ENCODE results near the gene TRIM54.

TRIM54 gene

DNA sequence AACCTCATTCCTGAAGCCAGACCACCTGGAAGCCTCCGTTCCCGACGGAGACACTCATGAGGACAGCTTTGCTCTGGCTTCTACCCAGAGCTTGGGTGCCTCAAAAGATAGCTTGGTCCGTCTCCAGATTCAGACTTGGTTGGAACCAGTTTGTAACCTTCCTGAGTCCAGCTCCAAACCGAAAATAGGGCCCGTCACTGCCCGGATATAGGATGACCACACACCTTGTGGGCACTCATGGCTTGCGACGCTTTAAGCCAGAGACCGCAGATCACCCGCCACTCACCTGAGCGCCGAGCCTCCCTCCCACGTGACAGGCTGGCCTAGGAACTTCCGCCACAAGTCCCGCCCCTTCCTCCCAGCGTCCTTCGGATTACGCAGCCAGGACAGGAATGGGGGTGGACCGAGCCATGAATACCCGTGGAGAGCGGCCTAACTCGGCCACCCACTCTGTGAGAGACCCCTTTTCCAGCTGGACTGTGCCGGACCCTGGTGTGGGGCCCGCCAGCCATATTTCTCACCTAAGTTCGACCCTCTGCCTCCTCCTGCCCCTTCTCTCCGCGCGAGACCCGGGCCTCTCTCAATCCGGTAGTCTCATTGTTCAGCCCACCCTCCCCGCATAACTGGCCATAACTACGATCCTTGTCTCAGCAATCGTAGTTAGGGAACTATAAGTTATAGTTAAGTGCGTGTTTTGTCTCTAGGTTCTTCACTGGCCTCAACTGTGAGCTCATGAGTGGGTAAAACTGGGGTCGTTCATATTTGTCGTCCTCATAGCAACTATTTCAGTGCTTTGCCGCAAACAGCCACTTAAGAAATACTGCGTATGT is 40.8 kb downstream of the TRIM54 start, which contains the start of gene MPV17 (continued):
- no peak for TF ChIP-seq ZNF140 (tag by site-specific recombination; IDR thresholded peaks at IDR 0.05)
- TF ChIP-seq ZBTB17 (tag by site-specific recombination; IDR thresholded peaks at IDR 0.05): peak; percentile 98
- TF ChIP-seq KLF7 (tag by site-specific recombination; IDR thresholded peaks at IDR 0.05; ENCODE audit: borderline replicate concordance): no peak
- TF ChIP-seq OSR2 (tag by site-specific recombination; IDR thresholded peaks at IDR 0.05): no peak
- no peak for TF ChIP-seq ZNF184 (tag by site-specific recombination; IDR thresholded peaks at IDR 0.05)
- TF ChIP-seq ZBTB21 (tag by site-specific recombination; IDR thresholded peaks at IDR 0.05): 0 out of 2 replicates have a peak, but pooled peaks have one; percentile 15
- TF ChIP-seq KLF8 (tag by site-specific recombination; IDR thresholded peaks at IDR 0.05): peak; percentile 53
- peak; percentile 79 for TF ChIP-seq SP2 (tag by site-specific recombination; IDR thresholded peaks at IDR 0.05)
- TF ChIP-seq ZNF544 (tag by site-specific recombination; IDR thresholded peaks at IDR 0.05): no peak
- no peak for TF ChIP-seq BCL11B (tag by site-specific recombination; IDR thresholded peaks at IDR 0.05; ENCODE audit: low read depth)
- TF ChIP-seq, protein P1, sequence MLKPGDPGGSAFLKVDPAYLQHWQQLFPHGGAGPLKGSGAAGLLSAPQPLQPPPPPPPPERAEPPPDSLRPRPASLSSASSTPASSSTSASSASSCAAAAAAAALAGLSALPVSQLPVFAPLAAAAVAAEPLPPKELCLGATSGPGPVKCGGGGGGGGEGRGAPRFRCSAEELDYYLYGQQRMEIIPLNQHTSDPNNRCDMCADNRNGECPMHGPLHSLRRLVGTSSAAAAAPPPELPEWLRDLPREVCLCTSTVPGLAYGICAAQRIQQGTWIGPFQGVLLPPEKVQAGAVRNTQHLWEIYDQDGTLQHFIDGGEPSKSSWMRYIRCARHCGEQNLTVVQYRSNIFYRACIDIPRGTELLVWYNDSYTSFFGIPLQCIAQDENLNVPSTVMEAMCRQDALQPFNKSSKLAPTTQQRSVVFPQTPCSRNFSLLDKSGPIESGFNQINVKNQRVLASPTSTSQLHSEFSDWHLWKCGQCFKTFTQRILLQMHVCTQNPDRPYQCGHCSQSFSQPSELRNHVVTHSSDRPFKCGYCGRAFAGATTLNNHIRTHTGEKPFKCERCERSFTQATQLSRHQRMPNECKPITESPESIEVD (tag by site-specific recombination; IDR thresholded peaks at IDR 0.05): no peak
- TF ChIP-seq, protein P2, sequence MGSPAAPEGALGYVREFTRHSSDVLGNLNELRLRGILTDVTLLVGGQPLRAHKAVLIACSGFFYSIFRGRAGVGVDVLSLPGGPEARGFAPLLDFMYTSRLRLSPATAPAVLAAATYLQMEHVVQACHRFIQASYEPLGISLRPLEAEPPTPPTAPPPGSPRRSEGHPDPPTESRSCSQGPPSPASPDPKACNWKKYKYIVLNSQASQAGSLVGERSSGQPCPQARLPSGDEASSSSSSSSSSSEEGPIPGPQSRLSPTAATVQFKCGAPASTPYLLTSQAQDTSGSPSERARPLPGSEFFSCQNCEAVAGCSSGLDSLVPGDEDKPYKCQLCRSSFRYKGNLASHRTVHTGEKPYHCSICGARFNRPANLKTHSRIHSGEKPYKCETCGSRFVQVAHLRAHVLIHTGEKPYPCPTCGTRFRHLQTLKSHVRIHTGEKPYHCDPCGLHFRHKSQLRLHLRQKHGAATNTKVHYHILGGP (tag by site-specific recombination; IDR thresholded peaks at IDR 0.05): no peak

DNA sequence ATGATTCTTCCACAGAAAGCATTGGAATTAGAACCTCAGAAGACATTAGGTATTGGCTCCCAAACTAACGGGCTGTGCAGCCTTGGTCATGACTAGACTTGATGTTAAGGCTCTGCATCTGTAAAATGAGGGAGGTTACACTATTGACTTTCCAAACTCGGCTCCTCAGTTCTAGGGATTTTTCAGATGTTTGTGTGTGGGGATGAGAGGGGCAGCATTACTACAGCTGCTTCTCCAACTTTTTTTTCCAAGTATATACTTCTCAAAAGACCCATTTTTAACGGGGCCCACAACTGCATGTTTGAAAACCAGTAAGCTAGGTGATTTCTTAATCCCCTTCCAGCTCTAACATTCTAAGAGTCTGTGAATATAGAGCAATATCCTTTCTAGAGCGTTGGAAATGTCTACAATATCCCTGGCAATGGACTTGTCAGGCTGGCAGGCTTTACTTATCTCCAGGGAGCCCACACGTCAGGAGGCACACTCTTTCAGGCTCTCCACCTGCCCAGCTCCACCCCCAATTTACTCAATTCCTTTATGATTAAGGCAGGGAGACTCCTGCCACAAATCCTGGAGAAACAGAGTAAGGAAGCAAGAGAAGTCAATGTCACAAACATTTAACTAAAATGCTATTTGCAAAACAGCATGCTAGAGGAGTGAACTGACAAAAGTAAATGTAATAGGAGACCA is 41.5 kb downstream of the TRIM54 start:
- peaks cover 6% of the 10 kb centered on the region; the same call in 1 of the 2 replicates for H3K4me1 ChIP-seq (ENCODE audit: control insufficient read depth, insufficient read depth, low read length)
- TF ChIP-seq ZBTB17 (tag by site-specific recombination; IDR thresholded peaks at IDR 0.05) (no peak), ZNF544 (tag by site-specific recombination; IDR thresholded peaks at IDR 0.05) (no peak), ZBTB8A (tag by site-specific recombination; IDR thresholded peaks at IDR 0.05) (no peak), ZNF768 (tag by site-specific recombination; IDR thresholded peaks at IDR 0.05) (no peak)
- TF ChIP-seq, protein P3, sequence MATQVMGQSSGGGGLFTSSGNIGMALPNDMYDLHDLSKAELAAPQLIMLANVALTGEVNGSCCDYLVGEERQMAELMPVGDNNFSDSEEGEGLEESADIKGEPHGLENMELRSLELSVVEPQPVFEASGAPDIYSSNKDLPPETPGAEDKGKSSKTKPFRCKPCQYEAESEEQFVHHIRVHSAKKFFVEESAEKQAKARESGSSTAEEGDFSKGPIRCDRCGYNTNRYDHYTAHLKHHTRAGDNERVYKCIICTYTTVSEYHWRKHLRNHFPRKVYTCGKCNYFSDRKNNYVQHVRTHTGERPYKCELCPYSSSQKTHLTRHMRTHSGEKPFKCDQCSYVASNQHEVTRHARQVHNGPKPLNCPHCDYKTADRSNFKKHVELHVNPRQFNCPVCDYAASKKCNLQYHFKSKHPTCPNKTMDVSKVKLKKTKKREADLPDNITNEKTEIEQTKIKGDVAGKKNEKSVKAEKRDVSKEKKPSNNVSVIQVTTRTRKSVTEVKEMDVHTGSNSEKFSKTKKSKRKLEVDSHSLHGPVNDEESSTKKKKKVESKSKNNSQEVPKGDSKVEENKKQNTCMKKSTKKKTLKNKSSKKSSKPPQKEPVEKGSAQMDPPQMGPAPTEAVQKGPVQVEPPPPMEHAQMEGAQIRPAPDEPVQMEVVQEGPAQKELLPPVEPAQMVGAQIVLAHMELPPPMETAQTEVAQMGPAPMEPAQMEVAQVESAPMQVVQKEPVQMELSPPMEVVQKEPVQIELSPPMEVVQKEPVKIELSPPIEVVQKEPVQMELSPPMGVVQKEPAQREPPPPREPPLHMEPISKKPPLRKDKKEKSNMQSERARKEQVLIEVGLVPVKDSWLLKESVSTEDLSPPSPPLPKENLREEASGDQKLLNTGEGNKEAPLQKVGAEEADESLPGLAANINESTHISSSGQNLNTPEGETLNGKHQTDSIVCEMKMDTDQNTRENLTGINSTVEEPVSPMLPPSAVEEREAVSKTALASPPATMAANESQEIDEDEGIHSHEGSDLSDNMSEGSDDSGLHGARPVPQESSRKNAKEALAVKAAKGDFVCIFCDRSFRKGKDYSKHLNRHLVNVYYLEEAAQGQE (tag by site-specific recombination; IDR thresholded peaks at IDR 0.05): no peak
- TF ChIP-seq, protein P4, sequence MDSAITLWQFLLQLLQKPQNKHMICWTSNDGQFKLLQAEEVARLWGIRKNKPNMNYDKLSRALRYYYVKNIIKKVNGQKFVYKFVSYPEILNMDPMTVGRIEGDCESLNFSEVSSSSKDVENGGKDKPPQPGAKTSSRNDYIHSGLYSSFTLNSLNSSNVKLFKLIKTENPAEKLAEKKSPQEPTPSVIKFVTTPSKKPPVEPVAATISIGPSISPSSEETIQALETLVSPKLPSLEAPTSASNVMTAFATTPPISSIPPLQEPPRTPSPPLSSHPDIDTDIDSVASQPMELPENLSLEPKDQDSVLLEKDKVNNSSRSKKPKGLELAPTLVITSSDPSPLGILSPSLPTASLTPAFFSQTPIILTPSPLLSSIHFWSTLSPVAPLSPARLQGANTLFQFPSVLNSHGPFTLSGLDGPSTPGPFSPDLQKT (IDR thresholded peaks at IDR 0.05; ENCODE audit: borderline replicate concordance, low read depth, low read length): no peak
- TF ChIP-seq, protein P5, sequence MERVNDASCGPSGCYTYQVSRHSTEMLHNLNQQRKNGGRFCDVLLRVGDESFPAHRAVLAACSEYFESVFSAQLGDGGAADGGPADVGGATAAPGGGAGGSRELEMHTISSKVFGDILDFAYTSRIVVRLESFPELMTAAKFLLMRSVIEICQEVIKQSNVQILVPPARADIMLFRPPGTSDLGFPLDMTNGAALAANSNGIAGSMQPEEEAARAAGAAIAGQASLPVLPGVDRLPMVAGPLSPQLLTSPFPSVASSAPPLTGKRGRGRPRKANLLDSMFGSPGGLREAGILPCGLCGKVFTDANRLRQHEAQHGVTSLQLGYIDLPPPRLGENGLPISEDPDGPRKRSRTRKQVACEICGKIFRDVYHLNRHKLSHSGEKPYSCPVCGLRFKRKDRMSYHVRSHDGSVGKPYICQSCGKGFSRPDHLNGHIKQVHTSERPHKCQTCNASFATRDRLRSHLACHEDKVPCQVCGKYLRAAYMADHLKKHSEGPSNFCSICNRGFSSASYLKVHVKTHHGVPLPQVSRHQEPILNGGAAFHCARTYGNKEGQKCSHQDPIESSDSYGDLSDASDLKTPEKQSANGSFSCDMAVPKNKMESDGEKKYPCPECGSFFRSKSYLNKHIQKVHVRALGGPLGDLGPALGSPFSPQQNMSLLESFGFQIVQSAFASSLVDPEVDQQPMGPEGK (tag by site-specific recombination; IDR thresholded peaks at IDR 0.05): no peak
- H3K4me3 ChIP-seq (ENCODE audit: low read depth, low read length): peak overlapping the region; percentile 76
- H3K9me3 ChIP-seq (ENCODE audit: control insufficient read depth, insufficient read depth, low read depth, low read length): no peaks in the 10 kb centered on the region
- peaks cover 13 to 32% of the 10 kb centered on the region in 2 experiments for H3K36me3 ChIP-seq (ENCODE audit: control insufficient read depth in 2 of 2, insufficient read depth in 1 of 2, low read length in 2 of 2)
- ChIA-PET POLR2A (interaction anchor here (0.9 to 1.8 kb wide), 9 partner anchors 8 to 56 kb away, joined by 3 to 7 read pairs (median 4); partner anchors contain the start of genes GTF3C2 and UCN), CTCF (interaction anchor here (0.6 to 2.2 kb wide), 7 partner anchors 18 to 243 kb away, joined by 3 to 7 read pairs (median 3); partner anchors contain the start of genes EIF2B4, SLC30A3 and SNX17)
- peak overlapping the region; percentile 82 for H3K27ac ChIP-seq (ENCODE audit: extremely low read depth, low read depth, low read length)
